Peyer's patch (tissue), 4 donors: ENCODE results near the gene KCNC1. TPM values are rescaled to one million over a fixed set of nuclear protein-coding genes. Genes with fewer than 3 reads are reported as not detected.

Experiments
- DNase-seq, 3 donors: peaks; one replicate each; pipeline ENCODE4 v3.0.0-alpha.2; 2017 to 2019
- H3K27ac ChIP-seq, 4 donors: fragments of 200-600 bp; sonication (generic); one replicate each; pipeline ENCODE4 v1.5.1; 2016 to 2019
- H3K27me3 ChIP-seq, 2 donors: fragments of 200-600 bp; sonication (generic); one replicate each; pipeline ENCODE4 v1.5.1; 2019
- H3K36me3 ChIP-seq, 3 donors: fragments of 200-600 bp; sonication (generic); one replicate each; pipeline ENCODE4 v1.5.1; 2016 to 2019
- H3K4me1 ChIP-seq, 4 donors: fragments of 200-600 bp; sonication (generic); one replicate each; pipeline ENCODE4 v1.5.1; 2016 to 2019
- H3K4me3 ChIP-seq, 4 donors: fragments of 200-600 bp; sonication (generic); 1 replicate in 3 of 4; 2 replicates in 1 of 4; pipeline ENCODE4 v1.5.1; 2016 to 2019; ENCODE audit warnings: mild to moderate bottlenecking in 1 of 4
- H3K9me3 ChIP-seq, 4 donors: fragments of 200-600 bp; sonication (generic); one replicate each; pipeline ENCODE4 v1.5.1; 2016 to 2019; ENCODE audit warnings: mild to moderate bottlenecking in 1 of 4
- POLR2A ChIP-seq, 2 donors: fragments of 450-650 bp; IDR thresholded peaks; one replicate each; pipeline ENCODE4 v1.5.1; 2017; ENCODE audit warnings: antibody characterized with exemption in 2 of 2, mild to moderate bottlenecking in 2 of 2, moderate library complexity in 2 of 2
- total RNA-seq, 4 donors: library from RNA; depleted of rRNA; stranded (reverse); fragments of >200 nt; gene quantifications; one replicate each; pipeline ENCODE4 v1.1.0, GENCODE V29; 2016
- TF ChIP-seq, protein P1 (sequence below), 6 experiments: fragments of 450-650 bp in 4 of 6; fragments of 200-600 bp in 2 of 6; sonication (generic) in 1 of 6; IDR thresholded peaks; one replicate each; pipeline ENCODE4 v1.5.1; 2017 to 2019; ENCODE audit warnings: antibody characterized with exemption in 6 of 6, mild to moderate bottlenecking in 3 of 6, moderate library complexity in 1 of 6

The KCNC1 gene
- total RNA-seq, 4 donors from 2014 or later: 0.13 to 9.9 TPM; not detected in 2

DNA sequence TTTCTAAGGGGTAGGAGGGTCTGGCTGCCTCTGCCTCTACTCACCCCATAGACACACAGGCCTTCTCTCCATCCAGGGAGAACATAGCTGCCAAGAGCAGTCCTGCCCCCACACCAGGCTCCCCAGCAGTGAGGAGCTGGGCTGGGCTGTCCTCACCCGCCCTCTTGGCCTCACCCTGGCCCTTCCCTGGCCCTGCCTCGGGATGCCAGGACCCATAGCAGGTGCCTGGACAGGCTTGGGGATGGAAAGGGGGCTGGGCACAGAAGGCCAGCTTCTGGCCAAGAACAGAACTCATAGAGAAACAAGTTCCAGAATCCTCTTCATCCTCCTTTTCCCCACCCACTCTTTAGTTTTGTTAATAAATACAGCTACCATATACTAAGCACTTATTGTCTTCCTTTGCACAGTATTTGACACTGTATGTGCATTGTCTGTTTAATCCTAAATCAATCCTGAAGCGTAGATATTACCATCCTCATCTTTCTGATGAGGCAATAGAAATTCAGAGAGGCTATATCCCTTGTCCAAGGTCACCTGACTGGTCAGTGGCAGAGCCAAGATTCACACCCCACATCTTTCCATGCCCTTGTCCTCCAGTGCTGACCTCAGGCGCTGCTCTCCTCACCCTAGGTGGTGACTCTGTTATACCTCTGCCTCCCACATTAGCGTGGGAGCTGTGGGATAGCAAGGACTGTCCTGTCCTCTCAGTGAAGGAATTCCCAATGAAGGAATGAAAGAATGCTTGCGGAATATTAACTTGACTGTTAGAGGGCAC is 37.2 kb upstream of the KCNC1 start:
- H3K9me3 ChIP-seq: no peaks in the 10 kb centered on the region
- H3K4me3 ChIP-seq: no peak overlapping the region
- no peak overlapping the region for H3K27ac ChIP-seq
- TF ChIP-seq POLR2A (IDR thresholded peaks at IDR 0.05): no peak
- TF ChIP-seq, protein P1, sequence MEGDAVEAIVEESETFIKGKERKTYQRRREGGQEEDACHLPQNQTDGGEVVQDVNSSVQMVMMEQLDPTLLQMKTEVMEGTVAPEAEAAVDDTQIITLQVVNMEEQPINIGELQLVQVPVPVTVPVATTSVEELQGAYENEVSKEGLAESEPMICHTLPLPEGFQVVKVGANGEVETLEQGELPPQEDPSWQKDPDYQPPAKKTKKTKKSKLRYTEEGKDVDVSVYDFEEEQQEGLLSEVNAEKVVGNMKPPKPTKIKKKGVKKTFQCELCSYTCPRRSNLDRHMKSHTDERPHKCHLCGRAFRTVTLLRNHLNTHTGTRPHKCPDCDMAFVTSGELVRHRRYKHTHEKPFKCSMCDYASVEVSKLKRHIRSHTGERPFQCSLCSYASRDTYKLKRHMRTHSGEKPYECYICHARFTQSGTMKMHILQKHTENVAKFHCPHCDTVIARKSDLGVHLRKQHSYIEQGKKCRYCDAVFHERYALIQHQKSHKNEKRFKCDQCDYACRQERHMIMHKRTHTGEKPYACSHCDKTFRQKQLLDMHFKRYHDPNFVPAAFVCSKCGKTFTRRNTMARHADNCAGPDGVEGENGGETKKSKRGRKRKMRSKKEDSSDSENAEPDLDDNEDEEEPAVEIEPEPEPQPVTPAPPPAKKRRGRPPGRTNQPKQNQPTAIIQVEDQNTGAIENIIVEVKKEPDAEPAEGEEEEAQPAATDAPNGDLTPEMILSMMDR (IDR thresholded peaks at IDR 0.05): no peak
- DNase-seq: no peak
- H3K4me1 ChIP-seq: no peaks in the 10 kb centered on the region
- peaks cover 0 to 7% of the 10 kb centered on the region in 2 donors for H3K27me3 ChIP-seq
- H3K36me3 ChIP-seq: no peaks in the 10 kb centered on the region

GRCh38 chr11:17699147-17700114 is 35.1 kb upstream of the KCNC1 start:
- H3K27me3 ChIP-seq: peaks cover 0 to 7% of the 10 kb centered on the region in 2 donors
- H3K9me3 ChIP-seq: no peaks in the 10 kb centered on the region
- DNase-seq: no peak
- H3K4me3 ChIP-seq: no peak overlapping the region
- no peaks in the 10 kb centered on the region for H3K4me1 ChIP-seq
- H3K27ac ChIP-seq: no peak overlapping the region
- TF ChIP-seq POLR2A (IDR thresholded peaks at IDR 0.05): no peak
- TF ChIP-seq, protein P1 (IDR thresholded peaks at IDR 0.05): no peak
- no peaks in the 10 kb centered on the region for H3K36me3 ChIP-seq

DNA sequence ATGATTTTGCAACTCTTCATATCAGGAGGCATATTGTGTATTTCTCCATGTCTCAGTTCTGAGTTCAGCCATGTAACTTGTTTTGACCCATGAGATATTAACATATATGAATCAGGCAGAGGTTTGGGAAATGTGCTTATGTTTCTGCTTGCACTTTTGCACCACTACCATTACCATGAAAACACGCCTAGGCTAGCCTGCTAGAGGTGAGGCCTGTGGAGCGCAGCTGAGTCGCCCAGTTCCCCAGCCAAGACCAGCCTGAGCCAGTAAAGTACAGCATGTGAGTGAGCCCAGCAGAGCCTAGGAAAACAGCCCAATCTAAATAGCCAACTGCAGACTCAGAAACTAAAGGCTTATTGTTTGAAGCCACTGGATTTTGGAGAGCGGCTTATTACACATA is 33.6 kb upstream of the KCNC1 start:
- no peaks in the 10 kb centered on the region for H3K9me3 ChIP-seq
- no peak overlapping the region for H3K4me3 ChIP-seq
- H3K27me3 ChIP-seq: peaks cover 0 to under 1% of the 10 kb centered on the region in 2 donors
- no peak overlapping the region for H3K27ac ChIP-seq
- TF ChIP-seq, protein P1 (IDR thresholded peaks at IDR 0.05): no peak
- no peak for TF ChIP-seq POLR2A (IDR thresholded peaks at IDR 0.05)
- no peaks in the 10 kb centered on the region for H3K4me1 ChIP-seq
- no peak for DNase-seq
- H3K36me3 ChIP-seq: no peaks in the 10 kb centered on the region

DNA sequence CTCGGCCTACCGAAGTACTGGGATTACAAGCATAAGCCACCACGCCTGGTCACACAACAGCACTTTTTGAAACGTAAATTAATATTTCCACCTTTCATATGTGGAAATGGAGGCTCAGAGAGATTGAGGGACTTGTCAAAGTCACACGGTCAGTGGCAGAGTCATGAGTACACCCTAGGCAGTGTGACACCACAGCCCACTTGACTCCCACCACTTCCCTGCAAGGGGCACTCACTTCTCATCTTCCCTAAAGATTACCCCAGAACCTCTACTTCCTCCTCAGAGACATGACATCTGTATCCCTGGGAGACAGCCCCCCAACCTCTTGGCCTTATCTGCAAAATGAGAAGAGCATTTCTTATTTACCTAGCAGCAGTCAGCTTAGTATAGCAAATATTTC is 31.7 kb upstream of the KCNC1 start:
- H3K4me3 ChIP-seq: no peak overlapping the region
- no peak for TF ChIP-seq POLR2A (IDR thresholded peaks at IDR 0.05)
- TF ChIP-seq, protein P1 (IDR thresholded peaks at IDR 0.05): no peak
- H3K27ac ChIP-seq: no peak overlapping the region
- H3K9me3 ChIP-seq: no peaks in the 10 kb centered on the region
- no peaks in the 10 kb centered on the region for H3K4me1 ChIP-seq
- H3K27me3 ChIP-seq: no peaks in the 10 kb centered on the region
- H3K36me3 ChIP-seq: no peaks in the 10 kb centered on the region
- DNase-seq: no peak

DNA sequence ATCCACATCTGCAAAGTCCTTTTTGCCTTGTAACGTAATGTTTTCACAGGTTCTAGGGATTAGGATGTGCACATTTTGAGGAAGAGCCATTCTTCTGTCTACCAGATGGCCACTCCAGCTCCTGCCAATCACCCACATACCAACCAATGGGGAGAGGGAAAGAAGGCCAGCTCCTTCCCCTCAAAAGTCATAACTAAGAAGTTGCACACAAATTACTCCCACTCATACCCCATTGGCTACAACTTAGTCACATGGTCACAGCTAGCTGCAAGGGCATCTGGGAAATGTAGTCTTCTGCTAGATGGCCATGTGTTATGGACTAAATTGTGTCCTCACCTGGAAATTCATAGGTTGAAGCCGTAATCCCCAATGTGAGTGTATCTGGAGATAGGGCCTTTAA is 30.6 kb upstream of the KCNC1 start:
- no peak overlapping the region for H3K27ac ChIP-seq
- H3K36me3 ChIP-seq: no peaks in the 10 kb centered on the region
- no peak for DNase-seq
- H3K27me3 ChIP-seq: no peaks in the 10 kb centered on the region
- H3K4me3 ChIP-seq: no peak overlapping the region
- no peaks in the 10 kb centered on the region for H3K9me3 ChIP-seq
- no peaks in the 10 kb centered on the region for H3K4me1 ChIP-seq
- no peak for TF ChIP-seq POLR2A (IDR thresholded peaks at IDR 0.05)
- TF ChIP-seq, protein P1 (IDR thresholded peaks at IDR 0.05): no peak
